Testis (tissue), 3 donors: ENCODE measurements around the gene TOM1L2. TPM values are rescaled to one million over a fixed set of nuclear protein-coding genes. Genes with fewer than 3 reads are reported as not detected.
A peak's percentile ranks its signal among the peaks of the same experiment; 100 is the strongest.

Experiments used
- DNase-seq: peaks from one replicate; pipeline ENCODE4 v3.0.0-alpha.2; 2019
- H3K27ac ChIP-seq, 2 donors: fragments of 200-600 bp; sonication (generic); one replicate each; pipeline ENCODE4 v1.5.1; 2019
- H3K27me3 ChIP-seq: fragments of 200-600 bp; sonication (generic); one replicate; pipeline ENCODE4 v1.5.1; 2019
- H3K36me3 ChIP-seq: fragments of 200-600 bp; sonication (generic); one replicate; pipeline ENCODE4 v1.5.1; 2017; ENCODE audit warnings: low read depth; ENCODE audit errors: missing control alignments
- H3K4me1 ChIP-seq: fragments of 200-600 bp; sonication (generic); one replicate; pipeline ENCODE4 v1.5.1; 2019
- H3K4me3 ChIP-seq, 2 donors: fragments of 200-600 bp; sonication (generic); one replicate each; pipeline ENCODE4 v1.5.1; 2017 to 2019
- H3K9me3 ChIP-seq: fragments of 200-600 bp; sonication (generic); one replicate; pipeline ENCODE4 v1.5.1; 2017
- CTCF ChIP-seq, 3 experiments: fragments of 450-650 bp in 2 of 3; fragments of 200-600 bp in 1 of 3; sonication (generic) in 1 of 3; IDR thresholded peaks; one replicate each; pipeline ENCODE4 v1.5.1; 2016 to 2019; ENCODE audit warnings: antibody characterized with exemption in 3 of 3, mild to moderate bottlenecking in 2 of 3, moderate library complexity in 1 of 3
- POLR2A ChIP-seq: fragments of 450-650 bp; IDR thresholded peaks from one replicate; pipeline ENCODE4 v1.6.1; 2017; ENCODE audit warnings: antibody characterized with exemption, mild to moderate bottlenecking, moderate library complexity
- WGBS, 2 donors: methylation state at CpG; one replicate each; pipeline ENCODE4 v1.1.5; 2018; 5-methylcytosine and 5-hydroxymethylcytosine counted together
- intact Hi-C: fragments of 100-400 bp; cut with DNase I; formaldehyde crosslinking; loops from one replicate; pipeline ENCODE4 v1.15.1; 2023; ENCODE audit warnings: low total_unique reads
- polyA plus RNA-seq: library from polyadenylated mRNA; stranded (reverse); fragments of 350-450 nt; fragmentation: Illumina TruSeq; extraction: RNeasy Lipid Tissue Mini Kit (QIAGEN cat#74804); gene quantifications from one replicate; pipeline ENCODE4 v1.2.3, GENCODE V29; 2014; ENCODE audit warnings: low read depth, low replicate concordance; ENCODE audit not compliant: insufficient read depth
- total RNA-seq, 2 donors: library from RNA; depleted of rRNA; stranded (reverse); fragments of >200 nt; gene quantifications; one replicate each; pipeline ENCODE4 v1.2.3, GENCODE V29; 2016

TOM1L2 gene
- total and polyA plus RNA-seq, 3 donors from 2014 or later = 92.4 to 221 (median 218) TPM

GRCh38 chr17:17847726-17848125, 124.5 kb downstream of the TOM1L2 start:
- H3K36me3 ChIP-seq = no peaks in the 10 kb centered on the region

GRCh38 chr17:17847118-17847689, 125.0 kb downstream of the TOM1L2 start:
- no peaks in the 10 kb centered on the region for H3K27me3 ChIP-seq
- TF ChIP-seq POLR2A = no peak
- no peak for TF ChIP-seq CTCF (IDR thresholded peaks at IDR 0.05)
- 71 to 76% methylated on average over 13 to 17 of the region's 17 CpGs for WGBS, 2 donors
- H3K27ac ChIP-seq = no peak overlapping the region
- H3K9me3 ChIP-seq = no peaks in the 10 kb centered on the region
- intact Hi-C loops = no loop called here
- no peak for DNase-seq
- peaks cover 41% of the 10 kb centered on the region for H3K4me1 ChIP-seq
- no peaks in the 10 kb centered on the region for H3K36me3 ChIP-seq
- H3K4me3 ChIP-seq = no peak overlapping the region

More at GRCh38 chr17:17847726-17848125, 124.5 kb downstream of the TOM1L2 start:
- DNase-seq = no peak
- 89 to 91% methylated on average over 3 to 5 of the region's 5 CpGs for WGBS, 2 donors
- no peak for TF ChIP-seq CTCF (IDR thresholded peaks at IDR 0.05)
- TF ChIP-seq POLR2A = no peak
- H3K9me3 ChIP-seq = no peaks in the 10 kb centered on the region
- H3K27me3 ChIP-seq = no peaks in the 10 kb centered on the region
- H3K4me1 ChIP-seq = peaks cover 35% of the 10 kb centered on the region
- peak overlapping the region in 1 of 2 donors; percentile 47 for H3K27ac ChIP-seq
- H3K4me3 ChIP-seq = no peak overlapping the region
- intact Hi-C loops = no loop called here

GRCh38 chr17:17846645-17847044, 125.6 kb downstream of the TOM1L2 start:
- Histone ChIP-seq H3K27ac (no peak overlapping the region), H3K4me1 (peaks cover 46% of the 10 kb centered on the region), H3K4me3 (no peak overlapping the region), H3K9me3 (no peaks in the 10 kb centered on the region), H3K27me3 (no peaks in the 10 kb centered on the region), H3K36me3 (no peaks in the 10 kb centered on the region)
- intact Hi-C loops = no loop called here
- 88 to 100% methylated on average over 5 to 8 of the region's 8 CpGs for WGBS, 2 donors
- no peak for DNase-seq
- TF ChIP-seq POLR2A = no peak
- TF ChIP-seq CTCF (IDR thresholded peaks at IDR 0.05) = no peak

- Histone ChIP-seq H3K9me3 (no peaks in the 10 kb centered on the region), H3K27ac (no peak overlapping the region), H3K4me3 (no peak overlapping the region), H3K36me3 (no peaks in the 10 kb centered on the region), H3K4me1 (peaks cover 53% of the 10 kb centered on the region), H3K27me3 (no peaks in the 10 kb centered on the region)
- 92 to 95% methylated on average over 8 of the region's 8 CpGs for WGBS, 2 donors
- TF ChIP-seq CTCF (IDR thresholded peaks at IDR 0.05) (no peak), POLR2A (no peak)
- intact Hi-C loops = no loop called here
- no peak for DNase-seq
Measured at GRCh38 chr17:17846003-17846402, 126.2 kb downstream of the TOM1L2 start.
